HG03439 (cell line): Measurements from ENCODE around the gene CDHR4.
A peak's percentile ranks its signal among the peaks of the same experiment; 100 is the strongest.
"Not testable (repeated sequence)": the region's sequence is repeated elsewhere in the genome, so short reads cannot be mapped to it uniquely, and the experiment has no call there.

Source experiments
- ATAC-seq: cut with Tn5 transposase; IDR thresholded peaks from one replicate; pipeline ENCODE4 v1.9.1; 2021; ENCODE audit warnings: mild to moderate bottlenecking, moderate library complexity; ENCODE audit not compliant: unreplicated experiment

Gene CDHR4

GRCh38 chr3:49804141-49805041 lies 4.7 kb upstream of the CDHR4 start:
- ATAC-seq: no peak

- ATAC-seq: no peak
Observed at GRCh38 chr3:49803465-49804140, 3.9 kb upstream of the CDHR4 start.

GRCh38 chr3:49802719-49803464 lies 3.2 kb upstream of the CDHR4 start, which contains the start of gene INKA1:
INKA1 (plus strand) TSS chr3:49803261; CDS start chr3:49803393, 132 bp downstream.
- ATAC-seq: peak; percentile 69

- ATAC-seq: no peak
Observed at GRCh38 chr3:49801160-49801559, 1.5 kb upstream of the CDHR4 start.

- no peak for ATAC-seq
Observed at GRCh38 chr3:49799105-49799504, 568 bp downstream of the CDHR4 start.

- no peak for ATAC-seq
Observed at GRCh38 chr3:49794926-49795905, 4.5 kb downstream of the CDHR4 start.

GRCh38 chr3:49794431-49794830 lies 5.2 kb downstream of the CDHR4 start:
- ATAC-seq: no peak

- no peak for ATAC-seq
Observed at GRCh38 chr3:49793486-49794085, 6.1 kb downstream of the CDHR4 start.

GRCh38 chr3:49792371-49793150 lies 7.1 kb downstream of the CDHR4 start:
- ATAC-seq: no peak

GRCh38 chr3:49791571-49791970 lies 8.1 kb downstream of the CDHR4 start:
- no peak for ATAC-seq

- ATAC-seq: no peak
Observed at GRCh38 chr3:49790626-49791411, 8.9 kb downstream of the CDHR4 start.

GRCh38 chr3:49788056-49788455 lies 11.6 kb downstream of the CDHR4 start:
- ATAC-seq: no peak

- no peak for ATAC-seq
Observed at GRCh38 chr3:49787536-49787935, 12.1 kb downstream of the CDHR4 start.

GRCh38 chr3:49787182-49787464 lies 12.6 kb downstream of the CDHR4 start:
- no peak for ATAC-seq

GRCh38 chr3:49786357-49787181 lies 13.1 kb downstream of the CDHR4 start, which contains the start of gene IP6K1:
IP6K1 (minus strand) TSS chr3:49786542; CDS start chr3:49748040, 38,502 bp downstream.
- ATAC-seq: peak; percentile 96

GRCh38 chr3:49785565-49786356 lies 13.9 kb downstream of the CDHR4 start:
- ATAC-seq: peak; percentile 57

- not testable (repeated sequence) for ATAC-seq
Observed at GRCh38 chr3:49782277-49782676, 17.4 kb downstream of the CDHR4 start.
